HEK293T (cell line): ENCODE results near the gene STARD8.

Source experiments
- BHLHE40 ChIP-seq: fragments of 450-650 bp; IDR thresholded peaks from 2 replicates; pipeline ENCODE4 v1.6.1; 2016; ENCODE audit warnings: mild to moderate bottlenecking, moderate library complexity, borderline replicate concordance
- CTBP1 ChIP-seq: fragments of 450-650 bp; IDR thresholded peaks from 2 replicates; pipeline ENCODE4 v1.6.1; 2016; ENCODE audit warnings: borderline replicate concordance
- ELF4 ChIP-seq: fragments of 450-650 bp; IDR thresholded peaks from 2 replicates; pipeline ENCODE4 v1.6.1; 2017; ENCODE audit warnings: antibody characterized with exemption
- FOXA1 ChIP-seq: fragments of 450-650 bp; IDR thresholded peaks from 2 replicates; pipeline ENCODE4 v1.6.1; 2016; ENCODE audit warnings: mild to moderate bottlenecking
- FOXK2 ChIP-seq: fragments of 450-650 bp; IDR thresholded peaks from 2 replicates; pipeline ENCODE4 v1.6.1; 2016; ENCODE audit warnings: mild to moderate bottlenecking
- FOXM1 ChIP-seq: fragments of 450-650 bp; IDR thresholded peaks from 2 replicates; pipeline ENCODE4 v1.6.1; 2017; ENCODE audit warnings: mild to moderate bottlenecking, borderline replicate concordance
- NFRKB ChIP-seq: fragments of 450-650 bp; IDR thresholded peaks from 2 replicates; pipeline ENCODE4 v1.6.1; 2016; ENCODE audit warnings: mild to moderate bottlenecking, moderate library complexity
- PKNOX1 ChIP-seq: fragments of 450-650 bp; IDR thresholded peaks from 2 replicates; pipeline ENCODE4 v1.6.1; 2016
- SP1 ChIP-seq: fragments of 450-650 bp; IDR thresholded peaks from 2 replicates; pipeline ENCODE4 v1.6.1; 2017
- SUZ12 ChIP-seq: fragments of 450-650 bp; IDR thresholded peaks from 2 replicates; pipeline ENCODE4 v1.6.1; 2016; ENCODE audit warnings: mild to moderate bottlenecking
- ZNF384 ChIP-seq: fragments of 450-650 bp; IDR thresholded peaks from 2 replicates; pipeline ENCODE4 v1.6.1; 2016

GRCh38 chrX:68652326-68653170 lies 5.1 kb downstream of the STARD8 start:
- TF ChIP-seq FOXM1 = no peak
- no peak for TF ChIP-seq ELF4
- TF ChIP-seq SP1 = no peak
- no peak for TF ChIP-seq BHLHE40
- no peak for TF ChIP-seq FOXA1
- TF ChIP-seq CTBP1 = no peak
- TF ChIP-seq SUZ12 = no peak
- TF ChIP-seq FOXK2 = no peak
- TF ChIP-seq PKNOX1 = no peak
- TF ChIP-seq NFRKB = no peak
- TF ChIP-seq ZNF384 = no peak
